Measurements from ENCODE around the gene OPTC.

- TF ChIP-seq CTCF (IDR thresholded peaks at IDR 0.05; ENCODE audit: low read depth, low read length) (no peak), POLR2A (IDR thresholded peaks at IDR 0.05; ENCODE audit: extremely low read depth, insufficient read length) (no peak), MYC (IDR thresholded peaks at IDR 0.05; ENCODE audit: low read depth, low read length) (no peak)
- TF ChIP-seq, protein P1, sequence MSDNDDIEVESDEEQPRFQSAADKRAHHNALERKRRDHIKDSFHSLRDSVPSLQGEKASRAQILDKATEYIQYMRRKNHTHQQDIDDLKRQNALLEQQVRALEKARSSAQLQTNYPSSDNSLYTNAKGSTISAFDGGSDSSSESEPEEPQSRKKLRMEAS (IDR thresholded peaks at IDR 0.05; ENCODE audit: low read depth, low read length) = no peak
These were observed 29.7 kb upstream of the OPTC start for GRCh38 chr1:203464226-203464625.

All from NB4 (cell line).